ENCODE measurements around the gene USP49. TPM values are rescaled to one million over a fixed set of nuclear protein-coding genes. Genes with fewer than 3 reads are reported as not detected.

The USP49 gene
- total and polyA plus RNA-seq, 10 of the 15 experiments (the other 5 are each of a cell fraction or from before 2014, with no cell fraction given) = 1.0 to 7.7 (median 4.3) TPM

- in situ Hi-C loops (cut with MboI) (no loop called here), intact Hi-C loops (cut with micrococcal nuclease; ENCODE audit: unreplicated experiment) (loop anchor here (2.0 to 5.0 kb wide), 3 partner anchors 47 to 271 kb away; partner anchors contain the start of gene USP49)
- Histone ChIP-seq H2AFZ (ENCODE audit: control insufficient read depth, low read depth, low read length) (peak within 1 kb of the TSS; percentile 83), H3K27ac (ENCODE audit: control insufficient read depth, insufficient read depth) (peak within 1 kb of the TSS; percentile 61), H3K27me3 (replicated peaks in 1 of 2; ENCODE audit: control insufficient read depth in 2 of 2, insufficient read depth in 2 of 2, low read length in 1 of 2) (no peaks in the 10 kb centered on the region), H3K9me3 (replicated peaks; ENCODE audit: control insufficient read depth, insufficient read depth, low read length) (no peaks in the 10 kb centered on the region), H4K20me1 (ENCODE audit: control insufficient read depth, insufficient read depth) (no peaks in the 10 kb centered on the region), H3K79me2 (ENCODE audit: control insufficient read depth, insufficient read depth, low read length) (peaks cover 35% of the 10 kb centered on the region), H3K4me2 (ENCODE audit: control insufficient read depth, insufficient read depth) (peak within 1 kb of the TSS; percentile 89), H3K36me3 (ENCODE audit: control insufficient read depth in 2 of 2, insufficient read depth in 2 of 2, low read length in 1 of 2) (peaks cover 0 to 5% of the 10 kb centered on the region in 2 experiments; a peak in 2 of 4 replicates), H3K4me1 (ENCODE audit: control insufficient read depth, insufficient read depth, low read length) (peaks cover 29% of the 10 kb centered on the region), H3K4me3 (peak within 1 kb of the TSS; percentile 98), H3K9ac (ENCODE audit: control insufficient read depth, insufficient read depth, low read length) (peak within 1 kb of the TSS; percentile 68)
- under 1% methylated on average over 61 of the region's 87 CpGs for WGBS (ENCODE audit: insufficient coverage, insufficient replicate concordance, low lambda C conversion rate, missing lambda C conversion rate)
- no TSS peak for BruUV-seq (replicated peaks)
- peak; percentile 44 for DNase-seq (ENCODE audit: low read depth, low spot score)
- ChIA-PET SMC1A (ENCODE audit: uncharacterized antibody, unreplicated experiment) (interaction anchor here (0.9 to 12.4 kb wide), 9 partner anchors 9 to 938 kb away, joined by 3 to 138 read pairs (median 3); partner anchors contain the start of genes RPL7L1 and TAF8), RAD21 (ENCODE audit: unreplicated experiment) (interaction anchor here (0.7 to 6.4 kb wide), 4 partner anchors 10 to 100 kb away, joined by 3 to 69 read pairs (median 8); partner anchors contain the start of genes BYSL and MED20), POLR2A (interaction anchor here (1.0 kb wide), 1 partner anchor 98 kb away, joined by 4 read pairs; no protein-coding TSS in a partner anchor), CTCF (interaction anchor here (0.7 to 13.2 kb wide), 9 partner anchors 12 to 424 kb away, joined by 3 to 193 read pairs (median 3); partner anchors contain the start of genes BYSL and MED20)
- no peak for FAIRE-seq
- peak; percentile 94 for ATAC-seq
- TF ChIP-seq E2F8 (IDR thresholded peaks at IDR 0.05; ENCODE audit: low read depth, partially characterized antibody) (no peak), ZNF687 (IDR thresholded peaks at IDR 0.05) (no peak), SP1 (IDR thresholded peaks at IDR 0.05; ENCODE audit: low read depth, low read length) (peak; percentile 51), MTA2 (IDR thresholded peaks at IDR 0.05; ENCODE audit: low read depth) (no peak), EGR1 (IDR thresholded peaks at IDR 0.05; ENCODE audit: borderline replicate concordance in 1 of 2, low read depth in 2 of 2, low read length in 2 of 2) (peak in 1 of 2 experiments; percentile 7; a peak in 2 of 3 replicates), HDAC6 (IDR thresholded peaks at IDR 0.05; ENCODE audit: unreplicated experiment) (no peak), TARDBP (IDR thresholded peaks at IDR 0.05; ENCODE audit: borderline replicate concordance) (no peak), TCF3 (IDR thresholded peaks at IDR 0.05; ENCODE audit: borderline replicate concordance, insufficient read depth, low read depth, low read length) (no peak), JUNB (IDR thresholded peaks at IDR 0.05) (no peak)
- TF ChIP-seq, protein P1, sequence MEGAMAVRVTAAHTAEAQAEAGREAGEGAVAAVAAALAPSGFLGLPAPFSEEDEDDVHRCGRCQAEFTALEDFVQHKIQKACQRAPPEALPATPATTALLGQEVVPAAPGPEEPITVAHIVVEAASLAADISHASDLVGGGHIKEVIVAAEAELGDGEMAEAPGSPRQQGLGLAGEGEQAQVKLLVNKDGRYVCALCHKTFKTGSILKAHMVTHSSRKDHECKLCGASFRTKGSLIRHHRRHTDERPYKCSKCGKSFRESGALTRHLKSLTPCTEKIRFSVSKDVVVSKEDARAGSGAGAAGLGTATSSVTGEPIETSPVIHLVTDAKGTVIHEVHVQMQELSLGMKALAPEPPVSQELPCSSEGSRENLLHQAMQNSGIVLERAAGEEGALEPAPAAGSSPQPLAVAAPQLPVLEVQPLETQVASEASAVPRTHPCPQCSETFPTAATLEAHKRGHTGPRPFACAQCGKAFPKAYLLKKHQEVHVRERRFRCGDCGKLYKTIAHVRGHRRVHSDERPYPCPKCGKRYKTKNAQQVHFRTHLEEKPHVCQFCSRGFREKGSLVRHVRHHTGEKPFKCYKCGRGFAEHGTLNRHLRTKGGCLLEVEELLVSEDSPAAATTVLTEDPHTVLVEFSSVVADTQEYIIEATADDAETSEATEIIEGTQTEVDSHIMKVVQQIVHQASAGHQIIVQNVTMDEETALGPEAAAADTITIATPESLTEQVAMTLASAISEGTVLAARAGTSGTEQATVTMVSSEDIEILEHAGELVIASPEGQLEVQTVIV (IDR thresholded peaks at IDR 0.05; ENCODE audit: borderline replicate concordance, partially characterized antibody) = peak; percentile 38
- TF ChIP-seq, protein P2, sequence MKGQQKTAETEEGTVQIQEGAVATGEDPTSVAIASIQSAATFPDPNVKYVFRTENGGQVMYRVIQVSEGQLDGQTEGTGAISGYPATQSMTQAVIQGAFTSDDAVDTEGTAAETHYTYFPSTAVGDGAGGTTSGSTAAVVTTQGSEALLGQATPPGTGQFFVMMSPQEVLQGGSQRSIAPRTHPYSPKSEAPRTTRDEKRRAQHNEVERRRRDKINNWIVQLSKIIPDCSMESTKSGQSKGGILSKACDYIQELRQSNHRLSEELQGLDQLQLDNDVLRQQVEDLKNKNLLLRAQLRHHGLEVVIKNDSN (IDR thresholded peaks at IDR 0.05; ENCODE audit: borderline replicate concordance, extremely low read length, insufficient read depth, low read depth, low read length) = no peak
Measured at GRCh38 chr6:41941280-41942066, 46.3 kb upstream of the USP49 start, which contains the start of gene CCND3. TSS of gene CCND3 (minus strand) at chr6:41941808. CDS start at chr6:41941649, 159 bp downstream.

All from GM12878 (cell line).